DLD1 (cell line): ENCODE measurements around the gene KCTD5.
"Not testable (repeated sequence)": the region's sequence is repeated elsewhere in the genome, so short reads cannot be mapped to it uniquely, and the experiment has no call there.

Experiments used
- in situ Hi-C: cut with HindIII; loops from 2 replicates; pipeline ENCODE4 v1.10.0; 2017; ENCODE audit warnings: low sequenced_read_pairs

KCTD5 gene

DNA sequence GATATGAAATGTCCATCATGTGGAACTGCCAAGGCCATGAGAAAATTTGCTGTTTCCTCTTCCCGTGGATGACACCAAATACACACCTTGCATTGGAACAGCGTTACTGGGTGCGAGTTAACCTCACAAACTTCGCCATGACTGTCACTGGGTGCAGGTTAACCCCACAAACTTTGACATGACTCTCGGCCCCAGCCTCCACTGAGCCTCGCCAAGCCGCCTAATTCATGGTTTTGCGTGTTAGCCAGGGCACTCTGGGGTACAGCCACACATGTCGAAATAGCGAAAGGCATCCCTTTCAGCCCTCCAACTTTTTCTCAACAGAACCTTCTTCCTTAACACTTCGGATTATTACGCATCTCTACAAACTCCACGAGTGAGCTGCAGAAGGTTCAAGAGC is 10.6 kb upstream of the KCTD5 start:
- in situ Hi-C loops: no loop called here

DNA sequence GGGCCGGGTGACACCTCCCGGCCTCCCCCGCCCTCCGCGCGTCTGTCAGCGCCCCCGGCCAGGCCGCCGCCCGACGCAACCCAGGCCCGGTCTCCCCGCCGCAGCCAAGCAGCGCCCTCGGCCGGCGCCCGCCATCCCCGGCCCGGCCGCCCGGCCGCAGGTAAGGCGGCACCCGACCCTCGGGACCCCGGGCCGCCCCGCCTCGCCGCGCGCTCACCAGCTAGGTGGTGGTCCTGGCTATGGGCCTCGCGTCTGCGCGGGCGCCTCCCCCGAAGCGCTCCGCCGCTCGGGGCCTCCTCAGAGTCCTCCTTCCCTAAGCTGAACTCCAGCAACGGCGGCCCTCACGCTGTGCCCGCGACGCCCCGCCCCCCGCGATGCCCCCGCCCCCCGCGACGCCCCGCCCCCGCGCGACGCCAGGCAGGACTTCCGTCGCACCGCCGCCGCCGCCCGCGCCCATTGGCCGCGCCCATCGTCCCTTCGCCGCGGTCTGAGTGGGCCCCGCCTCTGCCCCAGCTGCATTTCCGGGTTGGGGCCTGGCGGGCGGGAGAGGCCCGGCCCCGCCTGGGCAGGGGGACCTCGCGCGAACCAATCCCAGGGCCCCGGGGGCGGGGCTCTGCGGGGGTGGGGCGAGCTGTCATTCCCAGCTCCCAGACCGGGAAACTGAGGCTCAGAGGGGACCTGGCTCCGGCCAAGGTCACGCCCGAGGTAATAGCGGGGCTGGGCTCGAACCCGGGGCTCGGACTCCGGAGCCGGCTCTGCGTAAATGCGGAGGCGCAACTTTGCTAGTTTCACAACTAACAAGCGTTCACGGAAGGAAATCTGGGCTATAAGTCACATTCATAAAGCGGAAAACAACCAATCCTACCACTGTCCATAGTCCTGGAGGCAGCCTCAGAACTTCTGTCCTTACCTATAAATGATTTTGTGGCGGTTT is 9.0 kb upstream of the KCTD5 start:
- in situ Hi-C loops: no loop called here

DNA sequence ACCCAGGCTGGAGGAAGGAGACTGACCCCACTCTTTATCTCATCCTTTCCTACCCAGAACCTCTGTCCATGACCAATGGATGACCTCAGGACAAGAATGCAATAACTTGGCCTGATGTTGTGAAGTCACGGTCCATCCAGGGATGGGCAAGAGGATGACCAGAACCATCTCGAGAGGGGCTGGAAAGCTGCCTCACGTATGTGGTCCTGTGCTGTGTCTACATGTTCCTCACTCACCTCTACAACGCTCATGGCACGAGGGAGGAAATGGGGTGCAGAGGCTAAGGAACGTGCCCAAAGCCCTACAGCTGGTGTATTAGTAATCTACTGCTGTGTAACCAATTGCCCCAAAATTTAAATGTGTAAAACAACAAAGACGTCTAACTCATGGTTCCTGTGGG is 7.3 kb upstream of the KCTD5 start:
- in situ Hi-C loops: no loop called here

DNA sequence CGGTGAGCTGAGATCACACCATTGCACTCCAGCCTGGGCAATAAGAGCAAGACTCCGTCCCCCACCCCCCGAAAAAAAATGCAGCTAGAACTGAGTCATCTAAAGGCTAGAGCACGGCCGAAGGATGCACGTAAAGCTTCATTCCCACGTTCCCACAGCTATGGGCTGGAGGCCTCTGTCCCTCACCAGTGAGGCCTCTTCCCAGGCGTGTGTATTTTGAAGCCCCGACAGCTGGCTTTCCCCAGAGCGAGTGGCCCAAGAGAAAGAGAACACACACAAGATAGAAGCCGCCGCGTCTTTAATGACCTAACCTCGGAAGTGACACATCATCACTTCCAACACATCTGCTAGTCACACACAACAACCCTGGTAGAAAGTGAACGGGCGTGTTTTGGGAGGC is 6.6 kb upstream of the KCTD5 start:
- in situ Hi-C loops: no loop called here

DNA sequence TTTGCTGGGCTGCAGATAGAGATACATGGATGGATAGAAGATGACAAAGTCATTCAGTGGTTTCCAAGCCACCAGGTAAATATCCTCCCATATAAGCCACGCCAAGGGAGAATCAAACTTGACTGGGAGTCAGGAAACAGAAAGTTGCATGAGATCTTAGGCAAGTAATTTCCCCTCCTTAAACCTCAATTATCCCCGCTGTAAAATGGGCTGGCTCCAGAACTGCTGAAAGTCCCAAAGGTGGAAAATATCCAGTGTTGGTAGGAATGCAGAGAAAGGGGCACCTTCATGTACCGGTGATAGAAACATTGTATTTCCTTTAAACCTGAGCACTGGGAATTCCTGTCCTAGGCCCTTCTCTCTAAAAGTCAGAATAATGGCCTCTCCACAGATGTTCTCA is 5.4 kb upstream of the KCTD5 start:
- in situ Hi-C loops: not testable (repeated sequence)

DNA sequence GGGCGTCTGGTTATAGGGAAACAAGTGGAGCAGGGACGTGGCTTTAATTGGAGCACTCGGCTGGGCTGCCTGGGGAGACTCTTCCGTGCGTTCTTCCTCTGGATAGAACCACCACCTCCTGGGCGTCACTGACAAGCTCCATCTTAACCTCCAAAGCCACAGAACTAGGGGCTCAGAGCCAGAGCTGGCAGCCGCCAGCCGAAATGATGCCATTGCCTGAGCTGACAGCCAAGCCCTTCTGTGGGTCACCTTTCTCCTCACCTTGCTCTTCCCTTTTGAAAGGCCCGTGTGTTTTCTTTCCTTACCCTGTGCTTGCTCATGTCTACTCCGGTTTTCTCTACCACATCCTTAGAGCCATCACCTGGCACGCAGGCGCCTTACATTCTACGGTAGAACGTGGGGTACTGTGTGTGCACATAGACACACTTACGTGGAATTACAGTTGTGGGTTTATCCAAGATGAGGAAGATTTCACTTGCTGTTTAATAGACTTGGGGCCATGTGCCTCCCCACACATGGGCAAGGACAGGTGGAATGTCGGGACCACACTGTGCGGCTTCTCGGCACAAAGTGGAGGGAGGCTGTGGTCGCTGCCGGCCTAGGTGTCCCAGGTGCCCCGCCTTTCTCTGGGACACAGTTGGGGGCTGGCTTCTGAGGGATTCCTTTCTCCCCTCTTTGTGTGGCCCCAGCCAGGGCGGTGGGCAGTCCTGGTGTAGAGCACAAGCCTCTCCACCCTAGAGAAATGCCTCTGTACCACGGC is 3.9 kb upstream of the KCTD5 start:
- in situ Hi-C loops: not testable (repeated sequence)

DNA sequence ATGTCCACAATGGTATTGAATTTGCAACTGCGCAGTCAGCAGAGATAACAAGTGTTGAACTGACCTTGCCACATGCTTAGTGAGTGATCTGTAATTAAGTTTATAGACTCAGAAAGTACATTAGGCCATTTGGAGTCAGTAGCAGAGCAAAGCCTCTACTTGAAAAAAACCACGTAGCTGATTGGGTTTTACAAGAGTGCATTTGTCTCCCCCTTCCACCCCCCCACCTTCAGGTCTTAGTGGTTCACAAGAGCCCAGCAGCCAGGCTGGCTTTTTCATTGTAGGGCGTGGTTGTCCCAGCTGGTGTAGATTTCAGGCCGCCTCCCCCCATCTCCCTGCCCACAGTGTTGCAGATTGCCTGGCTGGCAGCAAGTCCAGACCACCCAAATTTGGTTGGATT is 2.4 kb upstream of the KCTD5 start:
- in situ Hi-C loops: not testable (repeated sequence)

DNA sequence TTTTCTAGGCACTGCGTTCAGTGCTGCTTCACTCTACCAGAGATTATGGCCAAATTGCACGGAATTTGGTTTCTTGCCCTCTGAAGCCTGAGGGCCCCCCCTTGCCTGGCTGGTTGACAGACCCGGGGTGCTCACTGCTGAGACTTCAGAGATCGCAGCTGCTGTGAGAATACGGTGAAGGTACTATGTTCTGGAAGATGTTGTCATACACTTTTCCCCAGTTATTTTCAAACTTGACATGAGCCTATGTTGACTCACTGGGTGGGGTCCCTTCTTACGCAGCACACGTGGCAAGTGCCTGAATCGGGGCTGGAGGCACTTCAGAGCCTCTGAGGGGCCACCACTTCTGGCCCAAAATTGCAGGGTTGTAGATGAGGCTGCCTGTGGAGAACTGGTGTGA is 2.0 kb upstream of the KCTD5 start:
- in situ Hi-C loops: not testable (repeated sequence)

DNA sequence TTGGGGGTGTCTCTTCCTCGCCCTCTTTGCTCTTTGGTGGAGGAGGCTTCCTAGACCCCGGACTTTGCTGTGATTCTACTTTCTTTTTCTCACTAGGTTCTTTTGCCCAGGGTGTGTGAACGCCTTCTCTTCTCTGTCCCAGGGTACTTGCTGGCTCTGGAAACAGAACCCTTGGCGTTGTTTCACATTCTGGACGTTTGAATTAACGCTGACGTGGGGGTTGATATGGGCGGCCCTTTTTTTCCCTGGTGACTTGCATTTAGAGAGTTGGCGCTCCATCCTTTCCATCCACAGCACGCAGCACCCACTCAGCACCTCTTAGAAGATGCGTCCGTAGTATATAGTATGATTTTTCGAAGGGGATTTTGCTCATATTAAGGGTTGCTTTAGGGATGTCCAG is 718 bp downstream of the KCTD5 start:
- in situ Hi-C loops: not testable (repeated sequence)

DNA sequence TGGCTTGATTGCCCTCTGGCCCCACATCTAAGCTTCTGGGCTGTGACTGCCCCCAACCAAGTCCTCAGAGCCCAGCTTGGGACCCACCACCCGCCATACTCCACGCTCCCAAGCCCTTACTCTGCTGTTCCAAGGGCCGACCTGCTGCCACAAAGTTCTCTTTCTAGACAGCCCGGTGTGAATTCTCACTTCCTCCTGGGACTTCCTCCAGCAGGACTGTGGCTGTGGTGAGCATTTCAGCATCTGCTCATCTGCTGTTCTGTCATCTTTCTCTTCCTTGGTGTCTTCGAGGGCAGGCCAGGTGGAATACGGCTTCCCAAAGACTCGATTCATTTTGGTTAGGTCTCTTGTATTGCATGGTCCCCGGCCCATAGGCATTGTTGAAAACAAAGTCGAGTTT is 3.8 kb downstream of the KCTD5 start:
- in situ Hi-C loops: not testable (repeated sequence)

DNA sequence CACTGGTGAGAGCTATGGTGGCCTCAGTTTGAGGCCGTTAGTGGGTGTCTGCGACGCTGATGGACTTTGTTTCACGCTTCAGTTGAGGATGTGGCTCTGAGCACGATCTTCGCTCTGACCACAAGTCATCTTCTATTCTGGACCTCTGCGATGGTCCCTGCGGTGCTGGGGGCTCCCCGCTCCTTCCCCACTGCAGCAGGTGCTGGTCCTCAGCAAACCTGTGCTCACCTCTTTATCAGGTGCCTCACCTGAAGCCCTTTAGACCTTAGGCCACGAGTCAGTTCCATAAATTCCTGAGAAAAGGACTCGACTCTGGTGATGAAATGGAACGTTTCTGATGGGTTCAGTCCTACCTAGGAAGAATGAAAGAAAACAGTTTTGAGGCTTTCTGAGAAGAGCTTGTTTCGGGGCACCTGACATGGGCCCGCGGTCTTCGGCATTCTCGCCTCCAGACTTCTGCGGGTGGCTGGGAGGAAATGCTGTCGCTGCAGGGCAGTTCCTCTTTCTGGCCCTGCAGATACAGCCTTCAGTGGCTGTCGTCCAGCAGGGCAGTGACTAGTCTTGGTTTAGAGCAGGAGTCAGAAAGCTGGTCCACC is 4.7 kb downstream of the KCTD5 start:
- in situ Hi-C loops: no loop called here

DNA sequence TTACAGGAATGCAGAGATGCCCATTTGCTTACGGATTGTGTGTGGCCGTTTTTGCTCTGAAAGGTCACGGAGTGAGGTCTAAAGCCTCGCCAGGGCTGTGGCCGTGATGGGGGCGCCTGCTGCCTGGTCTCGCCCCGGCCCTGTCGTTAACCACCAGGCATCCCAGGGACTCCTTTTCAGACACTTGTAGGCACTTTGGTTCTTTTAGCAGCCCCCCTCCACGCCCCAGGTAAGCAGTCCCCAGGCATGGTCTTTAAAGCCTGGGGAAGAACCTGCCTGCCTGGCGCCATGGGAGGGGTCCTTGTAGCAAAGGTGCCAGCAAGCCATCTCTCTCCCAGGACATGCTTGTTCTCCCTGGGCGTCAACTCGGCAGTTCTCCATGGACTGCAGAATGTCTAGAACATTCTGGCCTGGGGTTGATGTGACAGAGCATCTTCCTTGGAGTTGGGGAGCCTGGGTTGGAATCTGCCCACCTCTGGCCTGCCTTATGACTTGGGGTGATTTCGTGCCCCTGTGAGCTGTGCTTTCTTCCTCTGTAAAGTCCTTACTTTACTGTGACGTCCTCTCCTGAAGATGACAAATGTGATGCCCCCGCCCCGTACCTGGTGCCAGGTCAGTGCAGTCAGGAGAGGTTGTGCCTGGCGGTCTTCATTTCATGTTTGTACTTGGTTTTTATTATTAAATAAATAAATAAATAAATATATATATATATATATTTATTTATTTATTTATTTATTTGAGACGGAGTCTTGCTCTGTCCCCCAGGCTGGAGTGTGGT is 5.4 kb downstream of the KCTD5 start:
- in situ Hi-C loops: no loop called here

DNA sequence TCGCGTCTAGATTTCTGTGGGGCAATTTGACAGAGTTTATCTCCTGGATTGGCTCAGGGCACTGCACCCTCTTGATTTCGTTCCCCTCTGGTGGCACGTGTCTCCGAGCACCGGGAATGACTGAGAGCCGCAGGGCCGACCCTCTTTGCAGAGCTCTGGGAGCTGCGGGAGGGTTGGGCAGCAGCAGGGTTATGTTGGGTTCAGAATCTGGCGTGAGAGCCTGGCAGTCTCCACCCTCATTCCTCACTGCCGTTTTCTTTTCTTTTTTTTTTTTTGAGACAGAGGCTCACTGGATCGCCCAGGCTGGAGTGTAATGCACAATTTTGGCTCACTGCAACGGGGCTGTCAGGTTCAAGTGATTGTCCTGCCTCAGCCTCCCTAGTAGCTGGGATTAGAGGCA is 7.1 kb downstream of the KCTD5 start:
- in situ Hi-C loops: not testable (repeated sequence)

DNA sequence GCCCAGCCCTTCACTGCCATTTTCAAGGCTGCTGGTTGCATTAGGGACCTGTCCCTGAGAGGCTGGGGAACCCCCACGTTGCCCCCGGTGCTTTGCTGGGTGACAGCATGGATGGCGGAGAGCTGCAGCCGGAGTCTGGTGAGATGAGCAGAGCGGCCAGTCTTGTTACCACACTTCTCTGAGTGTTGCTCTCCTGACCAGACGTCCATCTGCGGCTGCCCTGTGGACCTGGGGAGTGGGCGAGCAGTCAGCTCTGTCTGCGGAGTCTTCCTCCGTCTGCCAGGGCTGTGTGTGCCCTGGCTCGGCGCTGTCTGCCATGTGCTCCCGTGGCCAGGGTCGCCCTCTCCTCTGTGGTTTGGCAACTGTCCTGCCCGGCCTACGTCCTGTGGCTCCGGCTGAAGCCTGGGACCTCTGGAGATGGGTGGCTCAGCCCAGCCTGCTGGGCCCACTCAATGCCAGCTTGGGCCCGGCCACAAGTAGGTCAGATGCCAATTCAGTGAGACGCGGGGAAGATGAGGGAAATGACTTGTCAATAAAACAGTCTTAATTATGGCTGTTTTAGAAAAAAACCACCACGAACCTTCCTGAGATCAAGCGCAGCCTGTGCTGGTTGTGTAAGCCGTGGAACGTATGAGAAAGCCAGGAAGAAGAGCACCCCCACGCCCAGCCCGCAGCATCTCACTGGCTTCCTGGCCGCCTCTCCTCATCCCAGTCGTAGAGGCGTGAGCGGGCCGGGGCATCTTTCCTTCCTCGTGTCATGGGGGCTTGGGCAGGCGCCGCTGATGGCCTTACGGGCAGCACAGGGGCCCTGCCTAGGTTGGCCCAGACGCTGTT is 7.9 kb downstream of the KCTD5 start:
- in situ Hi-C loops: no loop called here

DNA sequence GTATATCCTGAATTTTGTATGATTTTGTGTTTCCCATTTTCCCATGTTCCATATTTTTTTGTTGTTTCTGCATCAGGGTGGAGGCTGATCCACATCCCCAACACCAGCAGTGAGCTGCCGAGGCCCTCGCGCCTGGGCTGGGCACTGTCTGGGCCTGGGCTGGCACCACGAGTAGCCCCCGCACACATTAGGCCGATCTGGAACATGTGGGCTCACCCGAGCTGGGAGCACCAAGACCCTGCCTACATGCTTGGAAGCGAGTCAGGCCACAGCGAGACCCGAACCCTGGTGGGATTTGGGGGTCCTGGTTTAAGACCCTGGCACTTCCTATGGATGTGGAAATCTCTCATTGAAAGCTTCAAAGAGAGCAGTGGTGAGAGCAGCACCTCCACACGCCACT is 8.5 kb downstream of the KCTD5 start:
- in situ Hi-C loops: no loop called here

DNA sequence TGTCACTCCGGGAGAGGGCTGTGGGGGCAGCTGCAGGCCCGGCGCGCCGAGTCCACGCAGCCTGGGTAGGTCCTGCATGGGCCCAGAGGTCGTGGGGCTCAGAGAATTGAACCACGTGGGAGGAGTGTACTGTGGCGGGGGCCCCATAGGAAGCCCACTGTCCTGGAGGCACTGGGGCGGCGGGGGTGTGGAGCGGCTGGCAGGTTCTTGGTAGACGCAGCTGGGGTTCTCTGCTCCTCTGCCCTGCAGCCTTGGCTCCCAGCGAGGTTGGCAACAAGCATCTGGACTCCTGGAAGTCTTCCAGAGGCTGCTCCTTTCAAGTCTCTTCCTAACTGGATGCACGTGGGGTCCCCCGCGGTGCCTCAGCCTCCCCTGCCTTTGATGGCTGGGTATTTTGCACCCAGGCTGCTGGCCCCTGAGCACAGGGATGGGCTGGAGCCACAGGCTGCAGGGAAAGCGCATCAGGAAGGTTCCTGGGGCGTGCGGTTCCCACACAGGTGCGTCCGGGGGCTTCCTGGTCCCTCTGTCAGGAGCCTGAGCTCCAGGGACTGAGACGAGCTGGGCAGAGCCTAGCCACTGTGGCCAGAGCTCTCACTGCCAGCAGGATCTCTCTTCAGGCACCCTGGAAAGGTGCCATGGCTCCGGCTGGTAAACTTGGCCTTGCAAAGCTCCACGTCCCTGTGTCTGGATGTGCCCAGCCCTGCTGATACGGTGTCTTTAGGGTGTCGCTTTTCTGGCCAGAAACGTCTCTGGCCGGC is 9.3 kb downstream of the KCTD5 start:
- in situ Hi-C loops: no loop called here

DNA sequence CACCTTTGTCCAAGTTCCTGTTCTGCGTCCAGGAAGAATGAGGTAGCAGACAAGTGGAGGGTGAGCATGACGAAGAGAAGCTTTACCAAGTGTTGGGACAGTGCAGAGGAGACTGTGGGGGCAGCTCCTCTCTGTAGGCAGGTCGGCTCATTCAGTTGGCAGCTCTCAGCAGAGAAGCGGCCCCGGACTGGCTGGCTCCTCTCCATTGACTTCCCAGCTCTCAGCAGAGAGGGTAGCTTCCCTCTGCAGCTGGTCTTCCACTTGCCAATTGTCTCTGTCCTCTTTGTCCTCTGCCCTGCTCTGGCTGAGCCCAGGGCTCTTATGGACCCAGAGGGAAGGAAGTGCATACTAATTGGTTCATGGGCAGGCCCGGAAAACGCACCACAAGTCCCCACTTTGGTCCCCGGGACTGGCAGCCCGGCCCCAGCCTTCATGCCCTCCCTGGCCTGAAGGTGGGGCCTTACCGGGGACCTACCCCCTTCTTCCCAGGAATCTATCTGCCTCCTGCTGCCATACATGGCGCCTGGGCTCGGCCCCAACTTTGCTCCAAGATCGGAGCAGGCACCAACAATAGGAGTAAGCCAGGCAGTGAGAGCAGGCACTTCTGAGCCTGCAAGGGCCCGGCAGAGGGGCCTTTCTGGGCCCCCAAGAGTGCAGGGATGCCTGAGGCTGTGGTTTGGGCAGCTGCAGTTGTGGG is 10.1 kb downstream of the KCTD5 start:
- in situ Hi-C loops: no loop called here

DNA sequence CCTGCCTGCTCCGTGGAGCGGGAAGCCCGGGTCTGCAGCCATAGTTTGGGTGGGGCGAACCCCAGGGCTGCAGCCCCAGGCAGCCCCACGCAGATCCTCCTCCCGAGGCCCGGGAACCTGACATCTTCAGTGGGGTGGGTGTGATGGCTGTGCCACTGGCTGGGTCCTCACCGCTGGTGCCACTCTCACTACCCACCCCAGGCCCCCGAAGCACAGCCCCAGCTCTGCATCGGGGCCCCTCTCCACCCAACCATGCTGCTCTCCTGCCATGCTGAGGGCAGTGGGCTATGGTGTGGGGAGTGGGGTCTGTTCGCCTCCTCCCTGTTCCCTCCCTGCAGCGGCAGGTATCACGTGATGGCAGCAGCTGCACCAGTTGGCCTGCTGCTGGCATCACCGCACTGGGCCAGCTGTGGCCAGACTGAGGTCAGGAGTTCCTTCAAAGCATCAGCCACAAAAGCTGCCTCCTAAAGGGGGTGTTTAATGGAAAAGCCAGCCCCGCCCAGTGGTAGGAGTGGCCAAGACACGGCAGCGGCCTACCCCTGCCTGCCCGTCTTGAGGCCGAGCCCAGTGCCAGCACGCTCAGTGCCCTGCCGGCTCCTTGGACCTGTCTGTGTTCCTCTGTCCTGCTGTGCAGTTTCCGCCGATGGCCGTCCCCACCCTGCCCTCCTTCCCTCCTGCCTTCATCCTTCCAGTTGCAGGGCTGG is 10.8 kb downstream of the KCTD5 start:
- in situ Hi-C loops: no loop called here
